Endothelial cell of umbilical vein (primary cell): ENCODE data around the gene KNTC1. TPM values are rescaled to one million over a fixed set of nuclear protein-coding genes. Genes with fewer than 3 reads are reported as not detected.
A peak's percentile ranks its signal among the peaks of the same experiment; 100 is the strongest.

Source experiments
- BruUV-seq: library from RNA; stranded (reverse); fragments of 400-500 nt; replicated peaks from 2 replicates; lab custom pipeline; 2021; lab: Mats Ljungman, UMichigan
- CTCF ChIA-PET: fragments of 300-600, 350-600 bp; sonication (Branson Sonifier 250); formaldehyde crosslinking; loops from one replicate; lab custom pipeline; 2021; ENCODE audit warnings: antibody characterized with exemption, inconsistent platforms; lab: Charles Lee
- POLR2A ChIA-PET: fragments of 300-600, 350-600 bp; sonication (Branson Sonifier 250); formaldehyde crosslinking; loops from one replicate; lab custom pipeline; 2021; ENCODE audit warnings: antibody characterized with exemption, inconsistent platforms; lab: Charles Lee
- DNase-seq: peaks from one replicate; pipeline ENCODE4 v3.0.0-alpha.2; 2011; ENCODE audit warnings: low read depth, low spot score
- FAIRE-seq: peaks from 2 replicates; lab custom pipeline; 2011; peaks lifted over from hg19 to GRCh38; lab: Jason Lieb, UNC
- H2AFZ ChIP-seq: 2 replicates; pipeline ENCODE4 v1.6.0; 2012; ENCODE audit warnings: low read depth, low read length, control low read depth, inconsistent platforms
- H3K27ac ChIP-seq: 2 replicates; pipeline ENCODE4 v1.5.1; 2011; ENCODE audit warnings: low read depth, mild to moderate bottlenecking, control low read depth, low read length, moderate library complexity; ENCODE audit not compliant: insufficient read depth
- H3K27me3 ChIP-seq, 2 experiments: 2 replicates each; pipeline versions ENCODE4 v1.6.0 to v1.6.1; 2011; ENCODE audit warnings: low read length in 2 of 2, mixed read lengths in 1 of 2; ENCODE audit not compliant: control insufficient read depth in 2 of 2, insufficient read depth in 2 of 2
- H3K36me3 ChIP-seq, 2 experiments: 2 replicates in 1 of 2; 3 replicates in 1 of 2; pipeline ENCODE4 v1.5.1; 2011; ENCODE audit warnings: low read length in 2 of 2, mild to moderate bottlenecking in 1 of 2, moderate library complexity in 1 of 2; ENCODE audit not compliant: control insufficient read depth in 2 of 2, insufficient read depth in 2 of 2; ENCODE audit errors: extremely low read depth in 1 of 2
- H3K4me1 ChIP-seq: 3 replicates; pipeline ENCODE4 v1.5.1; 2011; ENCODE audit warnings: mild to moderate bottlenecking, low read length; ENCODE audit not compliant: control insufficient read depth, insufficient read depth; ENCODE audit errors: extremely low read depth
- H3K4me2 ChIP-seq: 2 replicates; pipeline ENCODE4 v1.6.1; 2011; ENCODE audit warnings: low read length, control low read depth, mixed read lengths; ENCODE audit not compliant: insufficient read depth
- H3K4me3 ChIP-seq, 3 experiments: fragments of 200-600 bp in 1 of 3; sonication (generic), shearing (Covaris generic) in 1 of 3; replicated peaks in 1 of 3; 2 replicates each; pipeline ENCODE4 v1.5.1; 2011 to 2016; ENCODE audit warnings: control low read depth in 3 of 3, low read length in 3 of 3, mild to moderate bottlenecking in 2 of 3, inconsistent platforms in 1 of 3, low read depth in 1 of 3, moderate library complexity in 1 of 3; ENCODE audit not compliant: insufficient read depth in 1 of 3
- H3K79me2 ChIP-seq: 2 replicates; pipeline ENCODE4 v1.6.0; 2012; ENCODE audit warnings: low read length, inconsistent platforms; ENCODE audit not compliant: control insufficient read depth, insufficient read depth
- H3K9ac ChIP-seq: replicated peaks from 2 replicates; pipeline ENCODE3; 2011; ENCODE audit warnings: low read length, control low read depth; ENCODE audit not compliant: insufficient read depth; ENCODE audit errors: extremely low read depth
- H3K9me1 ChIP-seq: replicated peaks from 3 replicates; pipeline ENCODE4 v1.6.0; 2011; ENCODE audit warnings: mild to moderate bottlenecking, low read length; ENCODE audit not compliant: control insufficient read depth, insufficient read depth; ENCODE audit errors: extremely low read depth
- H3K9me3 ChIP-seq: replicated peaks from 2 replicates; pipeline ENCODE4 v1.5.1; 2012; ENCODE audit warnings: low read length, inconsistent platforms; ENCODE audit not compliant: control insufficient read depth, insufficient read depth
- H4K20me1 ChIP-seq: replicated peaks from 2 replicates; pipeline ENCODE3; 2011; ENCODE audit warnings: mild to moderate bottlenecking, low read length; ENCODE audit not compliant: control insufficient read depth, insufficient read depth; ENCODE audit errors: extremely low read depth
- EZH2 ChIP-seq: IDR thresholded peaks from 2 replicates; pipeline ENCODE4 v1.6.1; 2012; ENCODE audit warnings: borderline replicate concordance, low read depth, mild to moderate bottlenecking, moderate library complexity, low read length, inconsistent platforms; ENCODE audit not compliant: severe bottlenecking
- FOS ChIP-seq: IDR thresholded peaks from 2 replicates; pipeline ENCODE4 v1.6.1; 2011; ENCODE audit warnings: mild to moderate bottlenecking, low read length, moderate library complexity, borderline replicate concordance; ENCODE audit not compliant: insufficient read depth
- GATA2 ChIP-seq: IDR thresholded peaks from 2 replicates; pipeline ENCODE4 v1.7.0; 2011; ENCODE audit warnings: low read depth, mild to moderate bottlenecking, moderate library complexity, mixed read lengths, low read length; ENCODE audit not compliant: insufficient read length, insufficient read depth
- JUN ChIP-seq: IDR thresholded peaks from 2 replicates; pipeline ENCODE4 v1.6.1; 2011; ENCODE audit warnings: borderline replicate concordance, low read depth; ENCODE audit not compliant: insufficient read length, insufficient read depth
- MYC ChIP-seq: IDR thresholded peaks from one replicate; pipeline ENCODE4 v1.6.1; 2011; ENCODE audit warnings: mild to moderate bottlenecking, low read depth, low read length
- POLR2A ChIP-seq: IDR thresholded peaks from 2 replicates; pipeline ENCODE4 v1.6.1; 2012; ENCODE audit warnings: low read depth, mild to moderate bottlenecking, control low read depth, low read length
- POLR2AphosphoS5 ChIP-seq: IDR thresholded peaks from 2 replicates; pipeline ENCODE4 v1.6.1; 2012; ENCODE audit warnings: low read depth, mild to moderate bottlenecking, control low read depth, low read length, moderate library complexity; ENCODE audit not compliant: insufficient read depth
- dilution Hi-C: fragments of 300-500 bp; cut with MboI; formaldehyde crosslinking; loops from one replicate; pipeline ENCODE4 v1.15.0; 2019; ENCODE audit warnings: low sequenced_read_pairs; ENCODE audit not compliant: extremely low pct_ligation_motif_present
- intact Hi-C: fragments of 100-400 bp; cut with micrococcal nuclease; formaldehyde crosslinking; loops from one replicate; pipeline ENCODE4 v1.10.0; 2022
- polyA plus RNA-seq, 4 experiments: library from polyadenylated mRNA; depleted of rRNA in 3 of 4; stranded (reverse) in 3 of 4; unstranded in 1 of 4; fragments of >200 nt; gene quantifications; 2 replicates each; pipeline versions ENCODE4 v1.2.1 to v1.2.3, GENCODE V29; 2011 to 2012; ENCODE audit warnings: missing spikeins in 1 of 4
- total RNA-seq: library from RNA; stranded (reverse); gene quantifications from 2 replicates; pipeline ENCODE4 v1.2.3, GENCODE V29; 2021
- TF ChIP-seq, protein P1 (sequence below), 2 donors: IDR thresholded peaks; 1 replicate in 1 of 2; 2 replicates in 1 of 2; pipeline ENCODE4 v1.5.1; 2011; ENCODE audit warnings: low read length in 2 of 2, mild to moderate bottlenecking in 2 of 2, moderate library complexity in 2 of 2, control low read depth in 1 of 2, inconsistent platforms in 1 of 2, low read depth in 1 of 2; ENCODE audit not compliant: insufficient read depth in 1 of 2; ENCODE audit errors: extremely low read depth in 1 of 2
- TF ChIP-seq, protein P2 (sequence below): IDR thresholded peaks from 2 replicates; pipeline ENCODE4 v1.6.1; 2011; ENCODE audit not compliant: insufficient read depth, insufficient read length

Gene KNTC1
- total and polyA plus RNA-seq, 2 donors (not counting 3 experiments of a cell fraction or from before 2014, with no cell fraction given): 15.5 to 52.9 TPM

DNA sequence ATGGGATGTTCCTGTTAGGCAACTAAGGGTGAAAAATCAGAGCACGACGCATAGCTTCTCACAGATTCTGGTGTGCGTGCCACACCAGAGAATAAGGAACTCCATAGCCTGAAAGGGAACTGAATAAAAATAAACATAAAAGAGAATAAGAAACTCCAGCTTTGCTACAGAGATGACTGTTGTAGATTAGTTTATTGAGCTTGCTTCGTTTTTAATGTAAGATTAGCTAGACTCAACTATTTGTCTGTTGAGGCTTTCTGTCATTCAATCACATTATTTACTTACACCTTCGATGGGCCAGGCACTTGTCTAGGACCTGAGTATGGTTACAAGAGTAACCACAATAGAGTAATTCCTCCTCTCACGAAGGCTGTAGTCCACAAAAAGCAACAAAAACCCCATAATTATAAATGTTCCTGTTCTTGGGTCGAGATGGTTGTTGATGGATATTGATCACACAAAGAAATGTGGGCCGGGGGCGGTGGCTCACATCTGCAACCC, 25.5 kb upstream of the KNTC1 start:
- dilution Hi-C loops: no loop called here
- Histone ChIP-seq H4K20me1 (no peaks in the 10 kb centered on the region), H3K79me2 (peaks cover 29% of the 10 kb centered on the region), H3K9ac (no peak overlapping the region), H2AFZ (no peak overlapping the region), H3K4me1 (peaks cover 20% of the 10 kb centered on the region), H3K27ac (peak overlapping the region; percentile 19), H3K9me1 (no peaks in the 10 kb centered on the region), H3K4me3 (no peak overlapping the region), H3K9me3 (no peaks in the 10 kb centered on the region), H3K36me3 (peaks cover 16 to 19% of the 10 kb centered on the region in 2 experiments), H3K27me3 (no peaks in the 10 kb centered on the region), H3K4me2 (peak overlapping the region; percentile 47)
- ChIA-PET CTCF (interaction anchor here (1.0 to 4.7 kb wide), 6 partner anchors 11 to 178 kb away, joined by 3 to 44 read pairs (median 4); no protein-coding TSS in a partner anchor), POLR2A (interaction anchor here (1.6 to 2.2 kb wide), 4 partner anchors 9 to 102 kb away, joined by 6 to 14 read pairs (median 12); partner anchors contain the start of genes KNTC1 and RSRC2)
- TF ChIP-seq, protein P1, sequence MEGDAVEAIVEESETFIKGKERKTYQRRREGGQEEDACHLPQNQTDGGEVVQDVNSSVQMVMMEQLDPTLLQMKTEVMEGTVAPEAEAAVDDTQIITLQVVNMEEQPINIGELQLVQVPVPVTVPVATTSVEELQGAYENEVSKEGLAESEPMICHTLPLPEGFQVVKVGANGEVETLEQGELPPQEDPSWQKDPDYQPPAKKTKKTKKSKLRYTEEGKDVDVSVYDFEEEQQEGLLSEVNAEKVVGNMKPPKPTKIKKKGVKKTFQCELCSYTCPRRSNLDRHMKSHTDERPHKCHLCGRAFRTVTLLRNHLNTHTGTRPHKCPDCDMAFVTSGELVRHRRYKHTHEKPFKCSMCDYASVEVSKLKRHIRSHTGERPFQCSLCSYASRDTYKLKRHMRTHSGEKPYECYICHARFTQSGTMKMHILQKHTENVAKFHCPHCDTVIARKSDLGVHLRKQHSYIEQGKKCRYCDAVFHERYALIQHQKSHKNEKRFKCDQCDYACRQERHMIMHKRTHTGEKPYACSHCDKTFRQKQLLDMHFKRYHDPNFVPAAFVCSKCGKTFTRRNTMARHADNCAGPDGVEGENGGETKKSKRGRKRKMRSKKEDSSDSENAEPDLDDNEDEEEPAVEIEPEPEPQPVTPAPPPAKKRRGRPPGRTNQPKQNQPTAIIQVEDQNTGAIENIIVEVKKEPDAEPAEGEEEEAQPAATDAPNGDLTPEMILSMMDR (IDR thresholded peaks at IDR 0.05; ENCODE audit: extremely low read depth in 1 of 2, insufficient read depth in 1 of 2, low read depth in 1 of 2, low read length in 2 of 2): no peak
- BruUV-seq: no TSS peak
- DNase-seq (no peak), FAIRE-seq (no peak)
- intact Hi-C loops: loop anchor here (1.0 to 2.0 kb wide), 3 partner anchors 25 to 252 kb away; partner anchors contain the start of genes CLIP1, KNTC1 and RSRC2

DNA sequence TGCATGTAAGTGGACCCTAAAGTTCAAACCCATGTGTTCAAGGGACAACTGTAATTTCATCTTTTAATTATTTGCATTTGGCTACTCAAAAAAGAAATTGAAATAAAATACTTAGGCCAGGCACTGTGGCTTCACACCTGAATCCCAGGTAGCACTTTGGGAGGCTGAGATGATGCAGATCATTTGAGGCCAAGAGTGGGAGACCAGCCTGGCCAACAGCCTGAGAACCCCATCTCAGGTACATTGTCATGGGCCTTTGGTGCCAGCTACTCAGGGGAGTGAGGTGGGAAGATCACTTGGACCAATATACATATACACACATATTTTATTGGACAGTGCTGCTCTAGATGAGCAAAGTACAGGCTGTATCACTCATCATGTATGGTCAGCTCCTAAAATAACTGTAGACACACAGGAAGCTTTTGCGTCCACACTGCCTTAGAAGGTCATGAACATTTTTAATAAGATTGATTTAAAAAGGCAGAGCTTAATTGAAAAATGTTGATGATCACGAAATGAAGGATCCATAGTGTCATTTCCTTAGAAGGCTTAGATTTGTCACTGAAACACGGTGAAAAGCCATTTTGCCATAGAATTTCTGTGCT, 23.8 kb upstream of the KNTC1 start:
- BruUV-seq: no TSS peak
- CTCF ChIA-PET: no interaction called here

More for the DNA sequence above, 23.8 kb upstream of the KNTC1 start:
- DNase-seq (no peak), FAIRE-seq (no peak)
- no peak overlapping the region for H3K4me2 ChIP-seq
- H3K79me2 ChIP-seq: peaks cover 21% of the 10 kb centered on the region
- no peaks in the 10 kb centered on the region for H3K9me3 ChIP-seq
- H3K27me3 ChIP-seq: no peaks in the 10 kb centered on the region
- no peaks in the 10 kb centered on the region for H3K9me1 ChIP-seq
- no peak overlapping the region for H3K9ac ChIP-seq
- intact Hi-C loops (loop anchor here (2.0 kb wide), 1 partner anchor 14 kb away; no protein-coding TSS in a partner anchor), dilution Hi-C loops (no loop called here)
- H4K20me1 ChIP-seq: no peaks in the 10 kb centered on the region
- POLR2A ChIA-PET: interaction anchor here (0.7 kb wide), 1 partner anchor 9 kb away, joined by 3 read pairs; no protein-coding TSS in a partner anchor
- H3K4me3 ChIP-seq: no peak overlapping the region
- TF ChIP-seq MYC (no peak), POLR2AphosphoS5 (no peak), JUN (no peak), GATA2 (no peak), FOS (no peak), POLR2A (no peak), EZH2 (no peak)
- TF ChIP-seq, protein P1 (IDR thresholded peaks at IDR 0.05; ENCODE audit: extremely low read depth in 1 of 2, insufficient read depth in 1 of 2, low read depth in 1 of 2, low read length in 2 of 2): no peak
- TF ChIP-seq, protein P2, sequence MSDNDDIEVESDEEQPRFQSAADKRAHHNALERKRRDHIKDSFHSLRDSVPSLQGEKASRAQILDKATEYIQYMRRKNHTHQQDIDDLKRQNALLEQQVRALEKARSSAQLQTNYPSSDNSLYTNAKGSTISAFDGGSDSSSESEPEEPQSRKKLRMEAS: no peak
- H3K27ac ChIP-seq: no peak overlapping the region
- peaks cover 16% of the 10 kb centered on the region for H3K4me1 ChIP-seq
- H3K36me3 ChIP-seq: peaks cover 27% of the 10 kb centered on the region in 2 experiments
- H2AFZ ChIP-seq: no peak overlapping the region
